ENCODE data around the gene XRN2. TPM values are rescaled to one million over a fixed set of nuclear protein-coding genes. Genes with fewer than 3 reads are reported as not detected.

XRN2 gene
- total RNA-seq, 3 donors from 2014 or later = 71.2 to 95.7 (median 90.4) TPM

DNA sequence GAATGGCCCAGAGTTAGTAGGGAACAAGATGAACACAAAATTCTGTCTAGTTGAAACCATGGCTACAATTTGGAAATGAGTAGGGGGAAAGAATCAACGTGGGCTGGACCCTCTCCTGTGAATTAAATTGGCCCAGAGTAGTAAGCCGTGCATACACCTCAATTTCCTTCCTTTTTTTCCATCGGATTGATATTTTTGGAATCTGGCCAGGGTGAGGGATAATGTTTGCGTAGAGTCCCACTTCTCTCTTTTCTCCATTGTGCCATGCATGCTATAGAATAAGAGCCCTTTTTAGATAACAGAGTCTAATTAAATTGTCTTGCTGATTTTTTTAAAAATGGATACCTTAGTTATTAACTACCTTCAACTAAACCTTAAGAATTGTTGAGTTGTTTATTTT is 35.2 kb downstream of the XRN2 start:
- intact Hi-C loops (cut with DNase I; ENCODE audit: low total_unique reads) = no loop called here
- H3K4me3 ChIP-seq = no peak overlapping the region

DNA sequence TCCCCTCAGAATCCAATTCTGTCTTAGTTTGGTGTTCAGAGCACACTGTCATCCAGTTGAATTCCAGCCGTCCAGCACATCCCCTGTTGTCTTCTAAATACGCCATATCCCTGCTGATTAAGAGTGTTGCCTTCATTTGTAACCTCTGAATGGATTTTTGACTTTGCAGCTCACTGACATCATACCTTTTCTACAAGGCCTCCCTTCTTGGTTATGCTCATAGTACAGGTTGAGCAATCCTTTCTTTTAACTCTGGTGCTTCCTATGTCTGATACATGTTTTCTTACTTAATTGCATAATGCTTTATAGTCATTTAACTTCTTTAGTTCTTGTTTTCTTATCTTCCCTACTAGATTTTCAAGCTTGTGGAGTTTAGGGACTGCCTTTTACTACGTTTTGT is 36.4 kb downstream of the XRN2 start:
- TF ChIP-seq POLR2AphosphoS5 (IDR thresholded peaks at IDR 0.05) (no peak), POLR2A (IDR thresholded peaks at IDR 0.05) (no peak)
- TF ChIP-seq, protein P1, sequence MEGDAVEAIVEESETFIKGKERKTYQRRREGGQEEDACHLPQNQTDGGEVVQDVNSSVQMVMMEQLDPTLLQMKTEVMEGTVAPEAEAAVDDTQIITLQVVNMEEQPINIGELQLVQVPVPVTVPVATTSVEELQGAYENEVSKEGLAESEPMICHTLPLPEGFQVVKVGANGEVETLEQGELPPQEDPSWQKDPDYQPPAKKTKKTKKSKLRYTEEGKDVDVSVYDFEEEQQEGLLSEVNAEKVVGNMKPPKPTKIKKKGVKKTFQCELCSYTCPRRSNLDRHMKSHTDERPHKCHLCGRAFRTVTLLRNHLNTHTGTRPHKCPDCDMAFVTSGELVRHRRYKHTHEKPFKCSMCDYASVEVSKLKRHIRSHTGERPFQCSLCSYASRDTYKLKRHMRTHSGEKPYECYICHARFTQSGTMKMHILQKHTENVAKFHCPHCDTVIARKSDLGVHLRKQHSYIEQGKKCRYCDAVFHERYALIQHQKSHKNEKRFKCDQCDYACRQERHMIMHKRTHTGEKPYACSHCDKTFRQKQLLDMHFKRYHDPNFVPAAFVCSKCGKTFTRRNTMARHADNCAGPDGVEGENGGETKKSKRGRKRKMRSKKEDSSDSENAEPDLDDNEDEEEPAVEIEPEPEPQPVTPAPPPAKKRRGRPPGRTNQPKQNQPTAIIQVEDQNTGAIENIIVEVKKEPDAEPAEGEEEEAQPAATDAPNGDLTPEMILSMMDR (IDR thresholded peaks at IDR 0.05) = no peak
- intact Hi-C loops (cut with DNase I; ENCODE audit: low total_unique reads) = no loop called here
- Histone ChIP-seq H3K4me3 (no peak overlapping the region), H3K9me3 (no peaks in the 10 kb centered on the region), H3K27me3 (no peaks in the 10 kb centered on the region), H3K4me1 (no peaks in the 10 kb centered on the region), H3K27ac (no peak overlapping the region), H3K36me3 (no peaks in the 10 kb centered on the region)
- no peak for DNase-seq (ENCODE audit: low spot score in 2 of 2)

More for the DNA sequence above, 35.2 kb downstream of the XRN2 start:
- Histone ChIP-seq H3K9me3 (no peaks in the 10 kb centered on the region), H3K27me3 (no peaks in the 10 kb centered on the region), H3K27ac (no peak overlapping the region), H3K36me3 (no peaks in the 10 kb centered on the region), H3K4me1 (no peaks in the 10 kb centered on the region)
- DNase-seq (ENCODE audit: low spot score in 2 of 2) = no peak
- TF ChIP-seq, protein P1 (IDR thresholded peaks at IDR 0.05) = no peak
- no peak for TF ChIP-seq POLR2AphosphoS5 (IDR thresholded peaks at IDR 0.05)
- TF ChIP-seq POLR2A (IDR thresholded peaks at IDR 0.05) = no peak

DNA sequence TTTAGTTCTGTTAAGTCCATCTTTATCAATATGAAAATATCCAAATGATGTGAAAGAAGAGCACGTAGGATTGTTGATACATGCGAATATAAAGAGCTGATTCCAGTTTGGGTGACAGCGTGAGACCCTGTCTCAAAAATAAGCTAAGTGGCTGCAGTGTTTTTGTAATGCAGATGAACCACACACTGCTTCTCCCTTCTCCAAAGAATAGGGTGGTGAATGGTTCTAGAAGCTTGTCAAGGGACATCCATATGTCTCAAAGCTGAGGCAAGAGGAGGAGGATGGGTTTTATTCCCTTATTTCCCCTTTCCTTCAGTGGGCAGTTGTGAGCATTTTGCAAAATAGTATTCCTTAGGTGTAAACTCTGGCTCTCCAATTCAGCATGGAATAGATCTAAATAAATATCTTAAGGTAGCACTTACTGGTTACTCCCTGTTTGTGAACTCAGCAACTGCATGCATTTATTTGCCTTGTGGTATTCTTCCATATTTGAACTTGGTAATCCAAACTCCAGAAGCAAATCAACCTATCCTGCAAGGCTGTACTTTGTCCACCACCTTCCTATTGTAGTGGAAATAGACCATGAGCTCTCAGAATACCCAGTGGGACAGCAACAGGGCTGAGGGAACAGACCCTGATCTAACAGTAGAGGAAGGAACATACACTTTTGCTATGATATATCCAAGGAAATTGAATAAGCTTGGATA is 38.0 kb downstream of the XRN2 start:
- H3K36me3 ChIP-seq = no peaks in the 10 kb centered on the region

DNA sequence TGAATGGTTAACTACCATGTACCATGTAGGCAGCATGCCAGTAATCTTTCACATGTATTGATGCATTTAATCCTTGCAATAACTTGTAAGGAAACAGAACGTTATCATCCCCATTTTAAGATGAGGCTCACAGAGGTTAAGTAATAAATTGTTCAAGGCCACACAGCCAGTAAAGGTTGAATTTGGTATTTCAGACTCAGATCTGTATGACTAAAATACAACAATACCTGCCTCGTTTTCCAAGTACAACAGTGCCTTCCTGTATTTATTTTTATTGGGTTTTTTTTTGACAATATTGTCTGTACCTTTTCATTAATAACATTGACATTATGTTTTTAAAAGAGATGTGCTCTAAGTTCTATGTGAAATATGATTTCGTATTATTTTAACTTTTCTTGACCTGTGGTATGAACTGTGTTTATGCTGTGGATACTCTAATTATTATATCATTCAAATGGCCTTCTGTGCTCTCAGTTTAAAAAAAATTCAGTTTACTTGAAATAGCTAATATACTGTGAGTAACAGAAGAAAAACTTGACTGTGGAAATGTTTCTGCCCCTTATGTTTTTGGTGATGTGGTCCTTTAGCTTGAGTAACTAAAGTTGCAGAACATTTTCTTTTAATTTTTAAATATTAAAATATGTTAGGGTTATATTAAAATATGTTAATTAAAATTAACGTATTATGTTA is 39.7 kb downstream of the XRN2 start:
- DNase-seq (ENCODE audit: low spot score in 2 of 2) = no peak
- H3K36me3 ChIP-seq = no peaks in the 10 kb centered on the region
- no peaks in the 10 kb centered on the region for H3K4me1 ChIP-seq
- H3K9me3 ChIP-seq = no peaks in the 10 kb centered on the region
- H3K27me3 ChIP-seq = no peaks in the 10 kb centered on the region
- intact Hi-C loops (cut with DNase I; ENCODE audit: low total_unique reads) = no loop called here
- no peak overlapping the region for H3K4me3 ChIP-seq
- no peak overlapping the region for H3K27ac ChIP-seq
- TF ChIP-seq POLR2AphosphoS5 (IDR thresholded peaks at IDR 0.05) (no peak), POLR2A (IDR thresholded peaks at IDR 0.05) (no peak)
- TF ChIP-seq, protein P1 (IDR thresholded peaks at IDR 0.05) = no peak

More for the DNA sequence above, 38.0 kb downstream of the XRN2 start:
- H3K4me3 ChIP-seq = no peak overlapping the region
- no peaks in the 10 kb centered on the region for H3K27me3 ChIP-seq
- intact Hi-C loops (cut with DNase I; ENCODE audit: low total_unique reads) = no loop called here
- TF ChIP-seq POLR2AphosphoS5 (IDR thresholded peaks at IDR 0.05) (no peak), POLR2A (IDR thresholded peaks at IDR 0.05) (no peak)
- TF ChIP-seq, protein P1 (IDR thresholded peaks at IDR 0.05) = no peak
- no peak for DNase-seq (ENCODE audit: low spot score in 2 of 2)
- no peak overlapping the region for H3K27ac ChIP-seq
- H3K4me1 ChIP-seq = no peaks in the 10 kb centered on the region
- H3K9me3 ChIP-seq = no peaks in the 10 kb centered on the region

DNA sequence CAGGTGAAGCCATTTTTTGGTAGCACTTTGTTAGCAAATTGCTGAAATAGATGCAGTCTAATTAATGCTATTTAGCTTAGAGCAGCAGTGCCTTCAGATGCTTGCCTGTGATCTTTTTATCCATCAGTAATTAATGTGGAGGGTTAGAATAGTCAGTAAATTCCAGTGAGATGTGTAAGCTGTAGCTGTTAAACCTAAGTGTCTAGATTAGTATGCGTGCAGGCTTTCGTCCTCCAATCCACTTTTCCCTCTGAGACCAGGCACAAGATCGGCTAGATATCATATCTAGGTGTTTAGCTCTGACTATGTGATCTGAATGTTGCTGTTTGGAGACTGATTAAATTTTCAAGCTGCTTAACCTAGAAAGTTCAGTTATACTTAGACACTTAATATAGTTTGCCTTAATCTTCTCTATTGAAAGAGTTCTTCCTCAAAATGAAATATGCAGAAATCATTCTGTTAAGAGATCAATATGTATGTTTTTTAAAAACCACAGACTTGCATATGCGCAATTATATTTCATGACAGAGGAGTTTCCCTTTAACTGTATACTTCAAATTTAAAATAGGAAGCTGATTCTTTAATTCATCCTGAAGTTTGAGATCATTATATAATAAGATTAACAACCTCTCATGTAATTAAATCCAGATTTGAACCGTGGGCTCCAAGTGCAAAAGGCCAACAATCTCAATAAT is 41.2 kb downstream of the XRN2 start:
- no peak overlapping the region for H3K4me3 ChIP-seq
- no peaks in the 10 kb centered on the region for H3K36me3 ChIP-seq
- intact Hi-C loops (cut with DNase I; ENCODE audit: low total_unique reads) = no loop called here
- no peaks in the 10 kb centered on the region for H3K4me1 ChIP-seq
- H3K9me3 ChIP-seq = no peaks in the 10 kb centered on the region
- DNase-seq (ENCODE audit: low spot score in 2 of 2) = no peak
- H3K27ac ChIP-seq = no peak overlapping the region
- TF ChIP-seq POLR2AphosphoS5 (IDR thresholded peaks at IDR 0.05) = no peak
- TF ChIP-seq POLR2A (IDR thresholded peaks at IDR 0.05) = no peak
- TF ChIP-seq, protein P1 (IDR thresholded peaks at IDR 0.05) = no peak
- no peaks in the 10 kb centered on the region for H3K27me3 ChIP-seq

Data from breast epithelium (tissue), 4 donors.